Measurements from ENCODE around the gene CYP4F12.

The CYP4F12 gene

DNA sequence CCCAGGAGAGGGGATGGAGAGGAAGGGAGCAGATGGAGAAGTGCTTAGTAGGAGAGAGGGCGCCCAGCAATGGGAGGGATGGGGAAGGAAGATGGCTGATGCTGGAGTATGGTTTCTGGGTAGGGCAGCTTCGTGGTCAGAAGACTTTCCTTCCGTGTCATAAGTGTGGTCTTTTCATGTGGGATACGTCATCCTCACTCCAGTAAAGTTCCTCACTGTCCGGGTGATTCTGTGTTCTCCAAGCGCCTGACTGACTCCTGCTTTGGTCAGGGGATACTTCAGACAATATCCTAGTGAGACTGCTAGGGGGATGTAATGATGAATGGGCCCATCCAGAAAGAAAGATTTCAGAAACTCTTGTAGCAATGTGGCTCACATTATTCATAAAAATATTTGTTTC is 61.0 kb downstream of the CYP4F12 start:
- H3K4me3 ChIP-seq (ENCODE audit: low read depth, low read length) = no peak overlapping the region
- TF ChIP-seq, protein P1, sequence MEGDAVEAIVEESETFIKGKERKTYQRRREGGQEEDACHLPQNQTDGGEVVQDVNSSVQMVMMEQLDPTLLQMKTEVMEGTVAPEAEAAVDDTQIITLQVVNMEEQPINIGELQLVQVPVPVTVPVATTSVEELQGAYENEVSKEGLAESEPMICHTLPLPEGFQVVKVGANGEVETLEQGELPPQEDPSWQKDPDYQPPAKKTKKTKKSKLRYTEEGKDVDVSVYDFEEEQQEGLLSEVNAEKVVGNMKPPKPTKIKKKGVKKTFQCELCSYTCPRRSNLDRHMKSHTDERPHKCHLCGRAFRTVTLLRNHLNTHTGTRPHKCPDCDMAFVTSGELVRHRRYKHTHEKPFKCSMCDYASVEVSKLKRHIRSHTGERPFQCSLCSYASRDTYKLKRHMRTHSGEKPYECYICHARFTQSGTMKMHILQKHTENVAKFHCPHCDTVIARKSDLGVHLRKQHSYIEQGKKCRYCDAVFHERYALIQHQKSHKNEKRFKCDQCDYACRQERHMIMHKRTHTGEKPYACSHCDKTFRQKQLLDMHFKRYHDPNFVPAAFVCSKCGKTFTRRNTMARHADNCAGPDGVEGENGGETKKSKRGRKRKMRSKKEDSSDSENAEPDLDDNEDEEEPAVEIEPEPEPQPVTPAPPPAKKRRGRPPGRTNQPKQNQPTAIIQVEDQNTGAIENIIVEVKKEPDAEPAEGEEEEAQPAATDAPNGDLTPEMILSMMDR (IDR thresholded peaks at IDR 0.05; ENCODE audit: low read depth, low read length) = no peak

DNA sequence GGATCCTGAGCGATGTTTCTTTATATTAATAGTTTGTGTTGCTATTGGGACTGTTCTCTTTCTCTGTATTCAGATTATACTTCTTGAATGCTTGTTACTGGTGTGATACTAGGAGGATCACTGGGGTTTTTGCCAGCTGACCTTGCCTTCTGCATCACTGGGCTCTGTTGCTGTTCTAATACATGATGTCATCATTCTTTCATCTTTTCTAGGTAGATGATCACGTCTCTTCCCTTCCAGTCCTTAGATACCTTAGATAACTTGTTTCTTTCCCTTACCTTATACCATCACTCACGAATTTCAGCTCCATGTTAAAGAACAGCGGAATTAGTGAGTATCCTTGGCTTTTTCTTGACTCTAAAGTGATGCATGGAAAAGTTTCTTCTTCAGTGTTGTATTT is 64.8 kb downstream of the CYP4F12 start, which contains the start of gene OR10H3:
Gene OR10H3, plus strand, starts transcription at position 264 of the 400 bp plus-strand sequence. CDS start 3,408 bp downstream, outside the sequence.
- no peak within 1 kb of the TSS for H3K4me3 ChIP-seq (ENCODE audit: low read depth, low read length)
- TF ChIP-seq, protein P1 (IDR thresholded peaks at IDR 0.05; ENCODE audit: low read depth, low read length) = no peak

DNA sequence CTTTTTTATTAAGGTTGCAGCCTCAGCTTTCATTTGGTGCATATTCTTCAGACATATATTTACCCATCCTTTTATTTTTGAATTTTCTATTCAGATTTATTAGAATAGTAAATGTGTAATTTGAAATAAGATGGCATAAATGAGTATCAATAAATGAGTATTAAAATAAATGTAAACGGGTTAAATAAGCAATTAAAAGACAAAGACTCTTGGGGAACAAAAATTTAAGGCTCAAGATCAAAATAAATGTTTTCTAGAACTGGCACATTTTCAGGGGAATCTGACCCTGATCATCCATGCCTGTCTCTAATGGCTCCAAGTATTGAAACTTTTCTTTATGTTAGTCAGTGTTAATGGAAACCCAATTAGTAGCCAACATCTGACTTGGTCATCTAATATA is 67.9 kb downstream of the CYP4F12 start:
- TF ChIP-seq, protein P1 (IDR thresholded peaks at IDR 0.05; ENCODE audit: low read depth, low read length) = no peak
- H3K4me3 ChIP-seq (ENCODE audit: low read depth, low read length) = no peak overlapping the region
